Endothelial cell of umbilical vein (primary cell): ENCODE data around the gene CYP27A1. TPM values are rescaled to one million over a fixed set of nuclear protein-coding genes. Genes with fewer than 3 reads are reported as not detected.

Experiments used
- BruUV-seq: library from RNA; stranded (reverse); fragments of 400-500 nt; replicated peaks from 2 replicates; lab custom pipeline; 2021; lab: Mats Ljungman, UMichigan
- CTCF ChIA-PET: fragments of 300-600, 350-600 bp; sonication (Branson Sonifier 250); formaldehyde crosslinking; loops from one replicate; lab custom pipeline; 2021; ENCODE audit warnings: antibody characterized with exemption, inconsistent platforms; lab: Charles Lee
- POLR2A ChIA-PET: fragments of 300-600, 350-600 bp; sonication (Branson Sonifier 250); formaldehyde crosslinking; loops from one replicate; lab custom pipeline; 2021; ENCODE audit warnings: antibody characterized with exemption, inconsistent platforms; lab: Charles Lee
- DNase-seq: peaks from one replicate; pipeline ENCODE4 v3.0.0-alpha.2; 2011; ENCODE audit warnings: low read depth, low spot score
- FAIRE-seq: peaks from 2 replicates; lab custom pipeline; 2011; peaks lifted over from hg19 to GRCh38; lab: Jason Lieb, UNC
- H2AFZ ChIP-seq: 2 replicates; pipeline ENCODE4 v1.6.0; 2012; ENCODE audit warnings: low read depth, low read length, control low read depth, inconsistent platforms
- H3K27ac ChIP-seq: 2 replicates; pipeline ENCODE4 v1.5.1; 2011; ENCODE audit warnings: low read depth, mild to moderate bottlenecking, control low read depth, low read length, moderate library complexity; ENCODE audit not compliant: insufficient read depth
- H3K27me3 ChIP-seq, 2 experiments: 2 replicates each; pipeline versions ENCODE4 v1.6.0 to v1.6.1; 2011; ENCODE audit warnings: low read length in 2 of 2, mixed read lengths in 1 of 2; ENCODE audit not compliant: control insufficient read depth in 2 of 2, insufficient read depth in 2 of 2
- H3K36me3 ChIP-seq, 2 experiments: 2 replicates in 1 of 2; 3 replicates in 1 of 2; pipeline ENCODE4 v1.5.1; 2011; ENCODE audit warnings: low read length in 2 of 2, mild to moderate bottlenecking in 1 of 2, moderate library complexity in 1 of 2; ENCODE audit not compliant: control insufficient read depth in 2 of 2, insufficient read depth in 2 of 2; ENCODE audit errors: extremely low read depth in 1 of 2
- H3K4me1 ChIP-seq: 3 replicates; pipeline ENCODE4 v1.5.1; 2011; ENCODE audit warnings: mild to moderate bottlenecking, low read length; ENCODE audit not compliant: control insufficient read depth, insufficient read depth; ENCODE audit errors: extremely low read depth
- H3K4me2 ChIP-seq: 2 replicates; pipeline ENCODE4 v1.6.1; 2011; ENCODE audit warnings: low read length, control low read depth, mixed read lengths; ENCODE audit not compliant: insufficient read depth
- H3K4me3 ChIP-seq, 3 experiments: fragments of 200-600 bp in 1 of 3; sonication (generic), shearing (Covaris generic) in 1 of 3; replicated peaks in 1 of 3; 2 replicates each; pipeline ENCODE4 v1.5.1; 2011 to 2016; ENCODE audit warnings: control low read depth in 3 of 3, low read length in 3 of 3, mild to moderate bottlenecking in 2 of 3, inconsistent platforms in 1 of 3, low read depth in 1 of 3, moderate library complexity in 1 of 3; ENCODE audit not compliant: insufficient read depth in 1 of 3
- H3K79me2 ChIP-seq: 2 replicates; pipeline ENCODE4 v1.6.0; 2012; ENCODE audit warnings: low read length, inconsistent platforms; ENCODE audit not compliant: control insufficient read depth, insufficient read depth
- H3K9ac ChIP-seq: replicated peaks from 2 replicates; pipeline ENCODE3; 2011; ENCODE audit warnings: low read length, control low read depth; ENCODE audit not compliant: insufficient read depth; ENCODE audit errors: extremely low read depth
- H3K9me1 ChIP-seq: replicated peaks from 3 replicates; pipeline ENCODE4 v1.6.0; 2011; ENCODE audit warnings: mild to moderate bottlenecking, low read length; ENCODE audit not compliant: control insufficient read depth, insufficient read depth; ENCODE audit errors: extremely low read depth
- H3K9me3 ChIP-seq: replicated peaks from 2 replicates; pipeline ENCODE4 v1.5.1; 2012; ENCODE audit warnings: low read length, inconsistent platforms; ENCODE audit not compliant: control insufficient read depth, insufficient read depth
- H4K20me1 ChIP-seq: replicated peaks from 2 replicates; pipeline ENCODE3; 2011; ENCODE audit warnings: mild to moderate bottlenecking, low read length; ENCODE audit not compliant: control insufficient read depth, insufficient read depth; ENCODE audit errors: extremely low read depth
- EZH2 ChIP-seq: IDR thresholded peaks from 2 replicates; pipeline ENCODE4 v1.6.1; 2012; ENCODE audit warnings: borderline replicate concordance, low read depth, mild to moderate bottlenecking, moderate library complexity, low read length, inconsistent platforms; ENCODE audit not compliant: severe bottlenecking
- FOS ChIP-seq: IDR thresholded peaks from 2 replicates; pipeline ENCODE4 v1.6.1; 2011; ENCODE audit warnings: mild to moderate bottlenecking, low read length, moderate library complexity, borderline replicate concordance; ENCODE audit not compliant: insufficient read depth
- GATA2 ChIP-seq: IDR thresholded peaks from 2 replicates; pipeline ENCODE4 v1.7.0; 2011; ENCODE audit warnings: low read depth, mild to moderate bottlenecking, moderate library complexity, mixed read lengths, low read length; ENCODE audit not compliant: insufficient read length, insufficient read depth
- JUN ChIP-seq: IDR thresholded peaks from 2 replicates; pipeline ENCODE4 v1.6.1; 2011; ENCODE audit warnings: borderline replicate concordance, low read depth; ENCODE audit not compliant: insufficient read length, insufficient read depth
- MYC ChIP-seq: IDR thresholded peaks from one replicate; pipeline ENCODE4 v1.6.1; 2011; ENCODE audit warnings: mild to moderate bottlenecking, low read depth, low read length
- POLR2A ChIP-seq: IDR thresholded peaks from 2 replicates; pipeline ENCODE4 v1.6.1; 2012; ENCODE audit warnings: low read depth, mild to moderate bottlenecking, control low read depth, low read length
- POLR2AphosphoS5 ChIP-seq: IDR thresholded peaks from 2 replicates; pipeline ENCODE4 v1.6.1; 2012; ENCODE audit warnings: low read depth, mild to moderate bottlenecking, control low read depth, low read length, moderate library complexity; ENCODE audit not compliant: insufficient read depth
- dilution Hi-C: fragments of 300-500 bp; cut with MboI; formaldehyde crosslinking; loops from one replicate; pipeline ENCODE4 v1.15.0; 2019; ENCODE audit warnings: low sequenced_read_pairs; ENCODE audit not compliant: extremely low pct_ligation_motif_present
- intact Hi-C: fragments of 100-400 bp; cut with micrococcal nuclease; formaldehyde crosslinking; loops from one replicate; pipeline ENCODE4 v1.10.0; 2022
- polyA plus RNA-seq, 4 experiments: library from polyadenylated mRNA; depleted of rRNA in 3 of 4; stranded (reverse) in 3 of 4; unstranded in 1 of 4; fragments of >200 nt; gene quantifications; 2 replicates each; pipeline versions ENCODE4 v1.2.1 to v1.2.3, GENCODE V29; 2011 to 2012; ENCODE audit warnings: missing spikeins in 1 of 4
- total RNA-seq: library from RNA; stranded (reverse); gene quantifications from 2 replicates; pipeline ENCODE4 v1.2.3, GENCODE V29; 2021
- TF ChIP-seq, protein P1 (sequence below): IDR thresholded peaks from 2 replicates; pipeline ENCODE4 v1.6.1; 2011; ENCODE audit not compliant: insufficient read depth, insufficient read length
- TF ChIP-seq, protein P2 (sequence below), 2 donors: IDR thresholded peaks; 1 replicate in 1 of 2; 2 replicates in 1 of 2; pipeline ENCODE4 v1.5.1; 2011; ENCODE audit warnings: low read length in 2 of 2, mild to moderate bottlenecking in 2 of 2, moderate library complexity in 2 of 2, control low read depth in 1 of 2, inconsistent platforms in 1 of 2, low read depth in 1 of 2; ENCODE audit not compliant: insufficient read depth in 1 of 2; ENCODE audit errors: extremely low read depth in 1 of 2

The CYP27A1 gene
- total and polyA plus RNA-seq, 2 donors (not counting 3 experiments of a cell fraction or from before 2014, with no cell fraction given), result 15.1 to 34.9 TPM

GRCh38 chr2:218746470-218746795, 35.5 kb upstream of the CYP27A1 start:
- ChIA-PET POLR2A (no interaction called here), CTCF (interaction anchor here (1.0 to 4.2 kb wide), 6 partner anchors 10 to 101 kb away, joined by 3 to 26 read pairs (median 4); no protein-coding TSS in a partner anchor)
- no TSS peak for BruUV-seq
- Histone ChIP-seq H4K20me1 (no peaks in the 10 kb centered on the region), H3K36me3 (peaks cover 18 to 34% of the 10 kb centered on the region in 2 experiments), H3K4me1 (no peaks in the 10 kb centered on the region), H3K9me3 (no peaks in the 10 kb centered on the region), H3K4me3 (no peak overlapping the region), H2AFZ (no peak overlapping the region), H3K27me3 (no peaks in the 10 kb centered on the region), H3K79me2 (no peaks in the 10 kb centered on the region), H3K9ac (no peak overlapping the region), H3K27ac (no peak overlapping the region), H3K9me1 (no peaks in the 10 kb centered on the region), H3K4me2 (no peak overlapping the region)
- FAIRE-seq (no peak), DNase-seq (no peak)
- intact Hi-C loops (no loop called here), dilution Hi-C loops (no loop called here)
- TF ChIP-seq, protein P1, sequence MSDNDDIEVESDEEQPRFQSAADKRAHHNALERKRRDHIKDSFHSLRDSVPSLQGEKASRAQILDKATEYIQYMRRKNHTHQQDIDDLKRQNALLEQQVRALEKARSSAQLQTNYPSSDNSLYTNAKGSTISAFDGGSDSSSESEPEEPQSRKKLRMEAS, result no peak
- no peak for TF ChIP-seq MYC
- TF ChIP-seq JUN, result no peak
- TF ChIP-seq POLR2A, result no peak
- no peak for TF ChIP-seq EZH2
- TF ChIP-seq, protein P2, sequence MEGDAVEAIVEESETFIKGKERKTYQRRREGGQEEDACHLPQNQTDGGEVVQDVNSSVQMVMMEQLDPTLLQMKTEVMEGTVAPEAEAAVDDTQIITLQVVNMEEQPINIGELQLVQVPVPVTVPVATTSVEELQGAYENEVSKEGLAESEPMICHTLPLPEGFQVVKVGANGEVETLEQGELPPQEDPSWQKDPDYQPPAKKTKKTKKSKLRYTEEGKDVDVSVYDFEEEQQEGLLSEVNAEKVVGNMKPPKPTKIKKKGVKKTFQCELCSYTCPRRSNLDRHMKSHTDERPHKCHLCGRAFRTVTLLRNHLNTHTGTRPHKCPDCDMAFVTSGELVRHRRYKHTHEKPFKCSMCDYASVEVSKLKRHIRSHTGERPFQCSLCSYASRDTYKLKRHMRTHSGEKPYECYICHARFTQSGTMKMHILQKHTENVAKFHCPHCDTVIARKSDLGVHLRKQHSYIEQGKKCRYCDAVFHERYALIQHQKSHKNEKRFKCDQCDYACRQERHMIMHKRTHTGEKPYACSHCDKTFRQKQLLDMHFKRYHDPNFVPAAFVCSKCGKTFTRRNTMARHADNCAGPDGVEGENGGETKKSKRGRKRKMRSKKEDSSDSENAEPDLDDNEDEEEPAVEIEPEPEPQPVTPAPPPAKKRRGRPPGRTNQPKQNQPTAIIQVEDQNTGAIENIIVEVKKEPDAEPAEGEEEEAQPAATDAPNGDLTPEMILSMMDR (IDR thresholded peaks at IDR 0.05; ENCODE audit: extremely low read depth in 1 of 2, insufficient read depth in 1 of 2, low read depth in 1 of 2, low read length in 2 of 2), result no peak
- TF ChIP-seq POLR2AphosphoS5, result no peak
- TF ChIP-seq GATA2, result no peak
- TF ChIP-seq FOS, result no peak
